GM23338 (cell line): ENCODE measurements around the gene ZNHIT1. TPM values are rescaled to one million over a fixed set of nuclear protein-coding genes. Genes with fewer than 3 reads are reported as not detected.

ENCODE experiments used
- ATAC-seq: fragments of 200-7000 bp; cut with Tn5 transposase; 3 replicates; pipeline ENCODE4 v1.9.1; 2020
- DNase-seq: peaks from one replicate; pipeline ENCODE4 v3.0.0-alpha.2; 2015; ENCODE audit warnings: low spot score
- H2AFZ ChIP-seq: fragments of 200-600 bp; sonication (generic); 2 replicates; pipeline ENCODE4 v1.8.0; 2016; ENCODE audit warnings: antibody characterized with exemption, mild to moderate bottlenecking, moderate library complexity
- H3F3A ChIP-seq: fragments of 200-600 bp; sonication (generic); replicated peaks from 2 replicates; pipeline ENCODE4 v1.8.0; 2017; ENCODE audit warnings: antibody characterized with exemption, mixed run types, low read depth
- H3K27ac ChIP-seq: fragments of 200-600 bp; sonication (generic); 2 replicates; pipeline ENCODE4 v1.6.1; 2016; ENCODE audit warnings: low read depth
- H3K27me3 ChIP-seq: fragments of 200-600 bp; sonication (generic); 2 replicates; pipeline ENCODE4 v1.8.0; 2016; ENCODE audit warnings: mild to moderate bottlenecking, mixed run types, moderate library complexity; ENCODE audit not compliant: insufficient read depth
- H3K36me3 ChIP-seq: fragments of 200-600 bp; sonication (generic); 2 replicates; pipeline ENCODE4 v1.8.0; 2016; ENCODE audit warnings: mild to moderate bottlenecking; ENCODE audit not compliant: insufficient read depth
- H3K4me1 ChIP-seq: fragments of 200-600 bp; sonication (generic); 2 replicates; pipeline ENCODE4 v1.8.0; 2016; ENCODE audit warnings: mild to moderate bottlenecking, moderate library complexity; ENCODE audit not compliant: insufficient read depth
- H3K4me2 ChIP-seq: fragments of 200-600 bp; sonication (generic); 2 replicates; pipeline ENCODE4 v1.7.1; 2017; ENCODE audit warnings: mixed run types
- H3K4me3 ChIP-seq: fragments of 200-600 bp; sonication (generic); 2 replicates; pipeline ENCODE4 v1.6.1; 2016; ENCODE audit warnings: mixed run types
- H3K79me2 ChIP-seq: fragments of 200-600 bp; sonication (generic); replicated peaks from 2 replicates; pipeline ENCODE4 v1.8.0; 2017; ENCODE audit warnings: mild to moderate bottlenecking; ENCODE audit not compliant: insufficient read depth
- H3K9me2 ChIP-seq: fragments of 200-600 bp; sonication (generic); 2 replicates; pipeline ENCODE4 v1.8.0; 2017; ENCODE audit not compliant: insufficient read depth
- H4K20me1 ChIP-seq: fragments of 200-600 bp; sonication (generic); replicated peaks from 2 replicates; pipeline ENCODE4 v1.8.0; 2017; ENCODE audit warnings: mild to moderate bottlenecking; ENCODE audit not compliant: insufficient read depth
- H3K27ac Mint-ChIP-seq: 2 replicates; pipeline ENCODE4 v1.8.0; 2020; ENCODE audit warnings: inconsistent platforms, mild to moderate bottlenecking, moderate library complexity, mixed read lengths
- H3K27me3 Mint-ChIP-seq: 3 replicates; pipeline ENCODE4 v1.8.0; 2022; ENCODE audit warnings: low read depth, mild to moderate bottlenecking, moderate library complexity, mixed read lengths, inconsistent platforms; ENCODE audit not compliant: insufficient read depth, poor library complexity
- H3K36me3 Mint-ChIP-seq: 3 replicates; pipeline ENCODE4 v1.8.0; 2021; ENCODE audit warnings: low read depth, mild to moderate bottlenecking, inconsistent platforms, moderate library complexity, mixed read lengths
- H3K4me1 Mint-ChIP-seq: 3 replicates; pipeline ENCODE4 v1.8.0; 2020; ENCODE audit warnings: mild to moderate bottlenecking, inconsistent platforms, mixed read lengths
- H3K4me3 Mint-ChIP-seq: 3 replicates; pipeline ENCODE4 v1.8.0; 2021; ENCODE audit warnings: moderate library complexity, mild to moderate bottlenecking, inconsistent platforms, mixed read lengths
- H3K9me3 Mint-ChIP-seq: 3 replicates; pipeline ENCODE4 v1.8.0; 2020; ENCODE audit warnings: moderate library complexity, mild to moderate bottlenecking, inconsistent platforms, mixed read lengths
- CREB1 ChIP-seq: fragments of 250-450 bp; sonication (Bioruptor Pico); IDR thresholded peaks from 2 replicates; pipeline ENCODE4 v1.5.0; 2020; ENCODE audit warnings: low read depth, mild to moderate bottlenecking, moderate library complexity
- CTCF ChIP-seq, 2 experiments: fragments of 200-600 bp in 1 of 2; sonication (generic) in 1 of 2; conservative IDR thresholded peaks; 2 replicates each; pipeline versions ENCODE4 v1.5.1 to v1.6.1; 2016 to 2017; ENCODE audit warnings: antibody characterized with exemption in 2 of 2, low read depth in 2 of 2, mild to moderate bottlenecking in 2 of 2, moderate library complexity in 1 of 2
- ETS1 ChIP-seq: IDR thresholded peaks from 2 replicates; pipeline ENCODE4 v1.6.1; 2016; ENCODE audit warnings: antibody characterized with exemption
- EZH2phosphoT487 ChIP-seq: fragments of 200-600 bp; sonication (generic); IDR thresholded peaks from one replicate; pipeline ENCODE4 v1.8.1; 2018; ENCODE audit warnings: antibody characterized with exemption; ENCODE audit not compliant: unreplicated experiment
- JUNB ChIP-seq: IDR thresholded peaks from one replicate; pipeline ENCODE4 v1.6.1; 2016; ENCODE audit warnings: antibody characterized with exemption; ENCODE audit not compliant: unreplicated experiment
- NANOG ChIP-seq: IDR thresholded peaks from 2 replicates; pipeline ENCODE4 v1.6.1; 2016; ENCODE audit warnings: antibody characterized with exemption, borderline replicate concordance
- REST ChIP-seq: IDR thresholded peaks from one replicate; pipeline ENCODE4 v1.6.1; 2018; ENCODE audit warnings: antibody characterized with exemption; ENCODE audit not compliant: unreplicated experiment
- STAT1 ChIP-seq: IDR thresholded peaks from one replicate; pipeline ENCODE4 v1.6.1; 2016; ENCODE audit warnings: antibody characterized with exemption; ENCODE audit not compliant: unreplicated experiment
- ZNF114 ChIP-seq: fragments of 250-450 bp; sonication (Bioruptor Pico); IDR thresholded peaks from 2 replicates; pipeline ENCODE4 v1.5.0; 2020; ENCODE audit warnings: mild to moderate bottlenecking, moderate library complexity
- polyA plus RNA-seq: library from polyadenylated mRNA; unstranded; fragments of >200 nt; fragmentation: Nextera tagmentation; extraction: Ambion mirVana; gene quantifications from 2 replicates; pipeline ENCODE4 v1.2.1, GENCODE V29; 2016
- total RNA-seq: library from RNA; depleted of rRNA; stranded (reverse); fragments of >200 nt; shearing (Covaris generic); gene quantifications from 2 replicates; pipeline ENCODE4 v1.2.3, GENCODE V29; 2014

ZNHIT1 gene
- total and polyA plus RNA-seq, 2 experiments from 2014 or later: 64.6 to 113 TPM

- TF ChIP-seq REST: no peak
- no peak for TF ChIP-seq ETS1
These were observed 23.7 kb downstream of the ZNHIT1 start (continued) for GRCh38 chr7:101241443-101242349.

GRCh38 chr7:101243646-101244374 is 25.8 kb downstream of the ZNHIT1 start:
- ATAC-seq (no peak), DNase-seq (no peak)
- Histone ChIP-seq H3K27me3 (no peaks in the 10 kb centered on the region), H3K9me2 (no peaks in the 10 kb centered on the region), H3F3A (peaks cover 34% of the 10 kb centered on the region), H3K4me3 (peak overlapping the region; percentile 100), H4K20me1 (peaks cover 6% of the 10 kb centered on the region; the same call in 1 of the 2 replicates), H3K79me2 (peaks cover 44% of the 10 kb centered on the region), H3K36me3 (no peaks in the 10 kb centered on the region), H3K27ac (peak overlapping the region; percentile 69; the same call in 1 of the 2 replicates), H2AFZ (no peak overlapping the region), H3K4me2 (peak overlapping the region; percentile 100), H3K4me1 (peaks cover 20% of the 10 kb centered on the region)
- peaks cover 22% of the 10 kb centered on the region for H3K4me1 Mint-ChIP-seq
- H3K9me3 Mint-ChIP-seq: no peaks in the 10 kb centered on the region
- 0 out of 2 replicates have a peak overlapping the region, but pooled peaks have one; percentile 32 for H3K27ac Mint-ChIP-seq
- H3K36me3 Mint-ChIP-seq: peaks cover 32% of the 10 kb centered on the region
- H3K4me3 Mint-ChIP-seq: peak overlapping the region; percentile 99
- peaks cover 21% of the 10 kb centered on the region for H3K27me3 Mint-ChIP-seq
- TF ChIP-seq NANOG (no peak), EZH2phosphoT487 (no peak), ZNF114 (no peak), JUNB (no peak), STAT1 (no peak), CREB1 (CRISPR knock-in tag) (0 out of 2 replicates have a peak, but pooled peaks have one; percentile 33), CTCF (conservative IDR thresholded peaks at IDR 0.05; ENCODE audit: low read depth in 2 of 2) (peak in 1 of 2 experiments; percentile 80; a peak in 1 of 4 replicates)
